H9 (cell line): Measurements from ENCODE around the gene KIF26B. TPM values are rescaled to one million over a fixed set of nuclear protein-coding genes. Genes with fewer than 3 reads are reported as not detected.

Experiments
- DNase-seq: peaks from one replicate; pipeline ENCODE4 v3.0.0-alpha.2; 2017
- H2AFZ ChIP-seq: one replicate; pipeline ENCODE4 v1.6.1; 2013; ENCODE audit warnings: mild to moderate bottlenecking, low read length, control low read depth, moderate library complexity
- H2AK5ac ChIP-seq: 2 replicates; pipeline ENCODE4 v1.6.1; 2013; ENCODE audit warnings: low read length, control low read depth, mixed read lengths; ENCODE audit not compliant: insufficient read length
- H2BK120ac ChIP-seq: one replicate; pipeline ENCODE4 v1.6.1; 2013; ENCODE audit warnings: low read depth, mild to moderate bottlenecking, low read length, control low read depth, inconsistent platforms; ENCODE audit not compliant: poor library complexity, severe bottlenecking
- H2BK12ac ChIP-seq: 2 replicates; pipeline ENCODE4 v1.6.1; 2013; ENCODE audit warnings: low read length, control low read depth, mixed read lengths, low read depth; ENCODE audit not compliant: insufficient read length
- H2BK15ac ChIP-seq: 2 replicates; pipeline ENCODE4 v1.6.1; 2013; ENCODE audit warnings: low read depth, low read length, control low read depth
- H2BK20ac ChIP-seq: one replicate; pipeline ENCODE4 v1.6.1; 2013; ENCODE audit warnings: low read depth, mild to moderate bottlenecking, low read length, control low read depth, inconsistent platforms; ENCODE audit not compliant: poor library complexity, severe bottlenecking
- H2BK5ac ChIP-seq: 2 replicates; pipeline ENCODE4 v1.6.1; 2013; ENCODE audit warnings: low read length, control low read depth, mixed read lengths; ENCODE audit not compliant: insufficient read length
- H3K14ac ChIP-seq: 2 replicates; pipeline ENCODE4 v1.6.1; 2013; ENCODE audit warnings: low read length, control low read depth; ENCODE audit not compliant: insufficient read depth
- H3K18ac ChIP-seq: 2 replicates; pipeline ENCODE4 v1.6.1; 2013; ENCODE audit warnings: low read depth, mild to moderate bottlenecking, mixed read lengths, low read length, control low read depth; ENCODE audit not compliant: insufficient read length
- H3K23ac ChIP-seq: 2 replicates; pipeline ENCODE4 v1.6.1; 2013; ENCODE audit warnings: low read length, control low read depth, mixed read lengths, low read depth; ENCODE audit not compliant: insufficient read length
- H3K23me2 ChIP-seq: 2 replicates; pipeline ENCODE4 v1.6.1; 2013; ENCODE audit warnings: low read depth, mild to moderate bottlenecking, mixed read lengths, low read length, control low read depth; ENCODE audit not compliant: insufficient read length, poor library complexity, severe bottlenecking
- H3K27ac ChIP-seq: 2 replicates; pipeline ENCODE4 v1.5.1; 2013; ENCODE audit warnings: low read length, control low read depth, mixed read lengths, low read depth; ENCODE audit not compliant: insufficient read length
- H3K27me3 ChIP-seq: 2 replicates; pipeline ENCODE4 v1.6.1; 2013; ENCODE audit warnings: low read length, control low read depth, inconsistent platforms; ENCODE audit not compliant: insufficient read depth
- H3K4ac ChIP-seq: 2 replicates; pipeline ENCODE4 v1.6.1; 2013; ENCODE audit warnings: low read depth, mild to moderate bottlenecking, control low read depth, inconsistent platforms, low read length, moderate library complexity
- H3K4me1 ChIP-seq: 2 replicates; pipeline ENCODE4 v1.6.1; 2013; ENCODE audit warnings: low read length, control low read depth, inconsistent platforms; ENCODE audit not compliant: insufficient read depth
- H3K4me2 ChIP-seq: 2 replicates; pipeline ENCODE4 v1.6.1; 2013; ENCODE audit warnings: low read length, control low read depth, mixed read lengths; ENCODE audit not compliant: insufficient read length, insufficient read depth
- H3K56ac ChIP-seq: 2 replicates; pipeline ENCODE4 v1.6.1; 2013; ENCODE audit warnings: low read depth, mild to moderate bottlenecking, mixed read lengths, low read length, control low read depth; ENCODE audit not compliant: insufficient read length
- H3K79me1 ChIP-seq: 2 replicates; pipeline ENCODE4 v1.6.1; 2013; ENCODE audit warnings: low read depth, mild to moderate bottlenecking, moderate library complexity, low read length, control low read depth, inconsistent platforms; ENCODE audit not compliant: insufficient read depth, poor library complexity, severe bottlenecking
- H3K79me2 ChIP-seq: 2 replicates; pipeline ENCODE4 v1.6.1; 2013; ENCODE audit warnings: low read length, control low read depth, inconsistent platforms; ENCODE audit not compliant: insufficient read depth
- H3K9ac ChIP-seq: 2 replicates; pipeline ENCODE4 v1.6.1; 2013; ENCODE audit warnings: low read length, control low read depth, mixed read lengths; ENCODE audit not compliant: insufficient read length; ENCODE audit errors: extremely low read depth
- H3K9me3 ChIP-seq: one replicate; pipeline ENCODE4 v1.6.1; 2013; ENCODE audit warnings: low read depth, low read length, inconsistent platforms; ENCODE audit not compliant: control insufficient read depth
- H3T11ph ChIP-seq: one replicate; pipeline ENCODE4 v1.6.1; 2013; ENCODE audit warnings: mild to moderate bottlenecking, low read length, control low read depth, inconsistent platforms
- H4K20me1 ChIP-seq: one replicate; pipeline ENCODE4 v1.6.1; 2013; ENCODE audit not compliant: control insufficient read depth, insufficient read length, insufficient read depth
- H4K5ac ChIP-seq: 2 replicates; pipeline ENCODE4 v1.6.1; 2013; ENCODE audit warnings: low read depth, mild to moderate bottlenecking, mixed read lengths, low read length, control low read depth; ENCODE audit not compliant: insufficient read length
- H4K8ac ChIP-seq: replicated peaks from 2 replicates; pipeline ENCODE4 v1.6.1; 2013; ENCODE audit warnings: low read length, control low read depth, mixed read lengths, low read depth; ENCODE audit not compliant: insufficient read length
- H4K91ac ChIP-seq: 2 replicates; pipeline ENCODE4 v1.6.1; 2013; ENCODE audit warnings: low read depth, mild to moderate bottlenecking, moderate library complexity, mixed read lengths, low read length, control low read depth; ENCODE audit not compliant: insufficient read length
- H3K27ac Mint-ChIP-seq, 3 experiments: 2 replicates in 2 of 3; 3 replicates in 1 of 3; pipeline ENCODE4 v1.8.0; 2020 to 2021; ENCODE audit warnings: mixed read lengths in 3 of 3, mild to moderate bottlenecking in 1 of 3, moderate library complexity in 1 of 3
- H3K27me3 Mint-ChIP-seq: 2 replicates; pipeline ENCODE4 v1.8.0; 2021; ENCODE audit warnings: low read depth, mild to moderate bottlenecking, moderate library complexity, mixed read lengths
- H3K36me3 Mint-ChIP-seq, 3 experiments: 2 replicates in 2 of 3; 3 replicates in 1 of 3; pipeline ENCODE4 v1.8.0; 2020 to 2021; ENCODE audit warnings: low read depth in 3 of 3, mixed read lengths in 3 of 3; ENCODE audit not compliant: insufficient read depth in 1 of 3
- H3K4me1 Mint-ChIP-seq, 2 experiments: 2 replicates each; pipeline ENCODE4 v1.8.0; 2020; ENCODE audit warnings: mixed read lengths in 2 of 2
- H3K4me3 Mint-ChIP-seq, 2 experiments: 2 replicates in 1 of 2; 3 replicates in 1 of 2; pipeline ENCODE4 v1.8.0; 2020 to 2021; ENCODE audit warnings: mild to moderate bottlenecking in 2 of 2, mixed read lengths in 2 of 2, moderate library complexity in 1 of 2
- H3K9me3 Mint-ChIP-seq, 2 experiments: 2 replicates in 1 of 2; 3 replicates in 1 of 2; pipeline ENCODE4 v1.8.0; 2020; ENCODE audit warnings: mild to moderate bottlenecking in 2 of 2, mixed read lengths in 2 of 2, moderate library complexity in 1 of 2
- WGBS: extraction: QIAGEN DNeasy Blood & Tissue Kit; methylation state at CpG from one replicate; pipeline ENCODE4 v1.1.7; 2013; ENCODE audit warnings: missing lambda C conversion rate, low lambda C conversion rate, mixed read lengths; ENCODE audit not compliant: insufficient read length; ENCODE audit errors: extremely low coverage; 5-methylcytosine and 5-hydroxymethylcytosine counted together
- total RNA-seq: library from RNA; stranded (reverse); gene quantifications from 2 replicates; pipeline ENCODE4 v1.2.1, GENCODE V29; 2021
- TF ChIP-seq, protein P1 (sequence below): fragments of 200-600 bp; sonication (generic); conservative IDR thresholded peaks from 3 replicates; pipeline ENCODE4 v1.8.0; 2021; ENCODE audit warnings: antibody characterized with exemption, mild to moderate bottlenecking

Gene KIF26B
- total RNA-seq, 1 experiment from 2014 or later = 0.13 TPM

DNA sequence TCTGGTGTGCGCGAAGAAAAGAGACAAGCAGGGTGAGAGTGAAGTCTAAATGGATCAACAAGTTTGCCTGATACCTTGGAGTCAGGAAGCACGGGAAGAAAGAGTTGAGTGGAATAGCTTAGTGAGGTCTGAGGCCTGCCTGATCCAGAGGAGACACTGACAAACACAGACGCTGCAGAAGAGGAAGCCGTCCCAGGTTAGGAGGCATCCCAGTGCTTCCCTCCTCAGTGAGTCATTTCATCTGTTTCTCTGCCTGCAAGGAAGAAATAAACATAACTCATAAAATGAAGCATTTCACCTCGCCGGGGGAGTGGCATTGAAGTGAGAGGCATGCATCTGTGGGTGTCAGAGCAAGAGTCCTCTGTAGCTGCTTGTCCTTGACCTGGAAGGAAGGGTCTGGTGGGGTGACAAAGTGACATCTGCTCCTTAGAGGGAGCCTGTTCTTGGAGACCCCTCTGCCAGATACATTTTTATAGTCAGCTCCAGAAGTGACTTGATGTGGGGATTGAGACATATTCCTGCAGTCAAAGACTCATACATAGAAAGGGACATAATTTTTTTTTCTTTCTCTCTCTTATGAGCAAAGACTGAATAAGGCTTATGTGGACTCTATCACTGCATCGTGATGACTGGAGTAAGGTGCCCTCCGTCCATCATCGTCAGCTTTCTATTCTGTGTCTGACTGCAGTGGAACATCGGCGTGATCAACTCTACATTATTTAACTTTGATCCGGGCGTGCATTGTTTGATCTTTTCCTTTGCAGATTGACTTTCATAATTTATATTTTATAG lies 256.7 kb downstream of the KIF26B start:
- Histone ChIP-seq H3K27me3 (no peaks in the 10 kb centered on the region), H2BK5ac (no peak overlapping the region), H4K91ac (no peak overlapping the region), H4K20me1 (no peaks in the 10 kb centered on the region), H4K8ac (no peak overlapping the region), H3K4me2 (no peak overlapping the region), H2BK20ac (no peak overlapping the region), H3K9ac (no peak overlapping the region), H3K79me2 (no peaks in the 10 kb centered on the region), H2BK120ac (no peak overlapping the region), H4K5ac (no peak overlapping the region), H2BK12ac (no peak overlapping the region), H2BK15ac (no peak overlapping the region), H3K79me1 (no peaks in the 10 kb centered on the region), H3K18ac (no peak overlapping the region), H3K56ac (no peak overlapping the region), H3K4me1 (no peaks in the 10 kb centered on the region), H3K4ac (no peak overlapping the region), H3T11ph (no peak overlapping the region), H3K23me2 (no peaks in the 10 kb centered on the region), H2AFZ (no peak overlapping the region), H3K27ac (no peak overlapping the region), H3K9me3 (no peaks in the 10 kb centered on the region), H3K14ac (no peak overlapping the region), H2AK5ac (no peak overlapping the region), H3K23ac (no peak overlapping the region)
- no CpG with 5 or more reads among the region's 14 CpGs for WGBS
- no peak for DNase-seq
- Mint-ChIP-seq H3K9me3 (no peaks in the 10 kb centered on the region), H3K36me3 (no peaks in the 10 kb centered on the region), H3K4me1 (peaks cover 3% of the 10 kb centered on the region in 2 experiments; a peak in 2 of 4 replicates), H3K27ac (no peak overlapping the region; a peak in 1 of 7 replicates), H3K27me3 (no peaks in the 10 kb centered on the region), H3K4me3 (no peak overlapping the region)
- TF ChIP-seq, protein P1, sequence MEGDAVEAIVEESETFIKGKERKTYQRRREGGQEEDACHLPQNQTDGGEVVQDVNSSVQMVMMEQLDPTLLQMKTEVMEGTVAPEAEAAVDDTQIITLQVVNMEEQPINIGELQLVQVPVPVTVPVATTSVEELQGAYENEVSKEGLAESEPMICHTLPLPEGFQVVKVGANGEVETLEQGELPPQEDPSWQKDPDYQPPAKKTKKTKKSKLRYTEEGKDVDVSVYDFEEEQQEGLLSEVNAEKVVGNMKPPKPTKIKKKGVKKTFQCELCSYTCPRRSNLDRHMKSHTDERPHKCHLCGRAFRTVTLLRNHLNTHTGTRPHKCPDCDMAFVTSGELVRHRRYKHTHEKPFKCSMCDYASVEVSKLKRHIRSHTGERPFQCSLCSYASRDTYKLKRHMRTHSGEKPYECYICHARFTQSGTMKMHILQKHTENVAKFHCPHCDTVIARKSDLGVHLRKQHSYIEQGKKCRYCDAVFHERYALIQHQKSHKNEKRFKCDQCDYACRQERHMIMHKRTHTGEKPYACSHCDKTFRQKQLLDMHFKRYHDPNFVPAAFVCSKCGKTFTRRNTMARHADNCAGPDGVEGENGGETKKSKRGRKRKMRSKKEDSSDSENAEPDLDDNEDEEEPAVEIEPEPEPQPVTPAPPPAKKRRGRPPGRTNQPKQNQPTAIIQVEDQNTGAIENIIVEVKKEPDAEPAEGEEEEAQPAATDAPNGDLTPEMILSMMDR = no peak
